CD4-positive, alpha-beta T cell treated with Interleukin-4 for 4 hours (primary cell): ENCODE results near the gene PYDC1.
"Not testable (repeated sequence)": the region's sequence is repeated elsewhere in the genome, so short reads cannot be mapped to it uniquely, and the experiment has no call there.

Experiments used
- DNase-seq: peaks from one replicate; pipeline ENCODE4 v3.0.0-alpha.2; 2020

The PYDC1 gene

GRCh38 chr16:31221357-31222160 lies 4.6 kb upstream of the PYDC1 start:
- DNase-seq, result no peak

GRCh38 chr16:31219154-31219741 lies 2.3 kb upstream of the PYDC1 start:
- DNase-seq, result no peak

GRCh38 chr16:31217136-31217530 lies 198 bp upstream of the PYDC1 start:
- no peak for DNase-seq

GRCh38 chr16:31215287-31216162 lies 1.4 kb downstream of the PYDC1 start:
- no peak for DNase-seq

GRCh38 chr16:31214708-31215286 lies 2.1 kb downstream of the PYDC1 start:
- DNase-seq, result no peak

GRCh38 chr16:31213877-31214707 lies 2.8 kb downstream of the PYDC1 start, which contains the start of gene TRIM72:
TRIM72 (plus strand) TSS chr16:31214119; CDS start chr16:31214739, 620 bp downstream.
- no peak for DNase-seq

- DNase-seq, result no peak
Measured at GRCh38 chr16:31213342-31213741, 3.6 kb downstream of the PYDC1 start.

GRCh38 chr16:31206776-31207175 lies 10.2 kb downstream of the PYDC1 start:
- no peak for DNase-seq

GRCh38 chr16:31204871-31205666 lies 11.9 kb downstream of the PYDC1 start:
- no peak for DNase-seq

GRCh38 chr16:31202414-31203375 lies 14.2 kb downstream of the PYDC1 start, which contains the start of gene PYCARD:
PYCARD (minus strand) TSS chr16:31202760; CDS start chr16:31202690, 70 bp downstream.
- no peak for DNase-seq

GRCh38 chr16:31201582-31202413 lies 15.1 kb downstream of the PYDC1 start:
- DNase-seq, result peak; percentile 33

GRCh38 chr16:31200821-31201568 lies 15.9 kb downstream of the PYDC1 start:
- DNase-seq, result peak; percentile 59

- DNase-seq, result not testable (repeated sequence)
Measured at GRCh38 chr16:31200111-31200510, 16.8 kb downstream of the PYDC1 start.

GRCh38 chr16:31199430-31200041 lies 17.4 kb downstream of the PYDC1 start:
- no peak for DNase-seq

- no peak for DNase-seq
Measured at GRCh38 chr16:31198207-31198882, 18.6 kb downstream of the PYDC1 start.

GRCh38 chr16:31196324-31197088 lies 20.4 kb downstream of the PYDC1 start:
- no peak for DNase-seq
